Smooth muscle cell (in vitro differentiated cells): Measurements from ENCODE around the gene OLFML2A. TPM values are rescaled to one million over a fixed set of nuclear protein-coding genes. Genes with fewer than 3 reads are reported as not detected.
A peak's percentile ranks its signal among the peaks of the same experiment; 100 is the strongest.

Experiments used
- DNase-seq: peaks from one replicate; lab custom pipeline; 2025; ENCODE audit not compliant: unreplicated experiment; lab: John Stamatoyannopoulos, UW
- H2AFZ ChIP-seq: fragments of 200-600 bp; sonication (generic); 2 replicates; pipeline ENCODE4 v1.6.0; 2016; ENCODE audit warnings: antibody characterized with exemption, low read depth, mild to moderate bottlenecking
- H3F3A ChIP-seq: fragments of 200-600 bp; sonication (generic); 2 replicates; pipeline ENCODE4 v1.6.0; 2017; ENCODE audit warnings: antibody characterized with exemption, low read depth
- H3K27ac ChIP-seq: fragments of 200-600 bp; sonication (generic); 2 replicates; pipeline ENCODE4 v1.5.1; 2016; ENCODE audit warnings: low read depth, mild to moderate bottlenecking
- H3K27me3 ChIP-seq: fragments of 200-600 bp; sonication (generic); 2 replicates; pipeline ENCODE4 v1.6.1; 2016; ENCODE audit warnings: low read depth, mild to moderate bottlenecking
- H3K36me3 ChIP-seq: fragments of 200-600 bp; sonication (generic); 2 replicates; pipeline ENCODE4 v1.5.1; 2016; ENCODE audit warnings: low read depth
- H3K4me1 ChIP-seq: fragments of 200-600 bp; sonication (generic); 2 replicates; pipeline ENCODE4 v1.5.1; 2016; ENCODE audit warnings: low read depth
- H3K4me2 ChIP-seq: fragments of 200-600 bp; sonication (generic); 2 replicates; pipeline ENCODE4 v1.6.0; 2016; ENCODE audit warnings: mild to moderate bottlenecking
- H3K4me3 ChIP-seq: fragments of 200-600 bp; sonication (generic); 2 replicates; pipeline ENCODE4 v1.5.1; 2016; ENCODE audit warnings: mild to moderate bottlenecking
- H3K79me2 ChIP-seq: fragments of 200-600 bp; sonication (generic); 2 replicates; pipeline ENCODE4 v1.6.0; 2016; ENCODE audit warnings: low read depth, mild to moderate bottlenecking
- H3K9ac ChIP-seq: fragments of 200-600 bp; sonication (generic); 2 replicates; pipeline ENCODE4 v1.6.0; 2016; ENCODE audit warnings: low read depth
- H3K9me3 ChIP-seq: fragments of 200-600 bp; sonication (generic); replicated peaks from 2 replicates; pipeline ENCODE4 v1.5.1; 2016; ENCODE audit warnings: low read depth
- H4K20me1 ChIP-seq: fragments of 200-600 bp; sonication (generic); 2 replicates; pipeline ENCODE4 v1.6.0; 2016; ENCODE audit warnings: low read depth
- CTCF ChIP-seq: fragments of 200-600 bp; sonication (generic); IDR thresholded peaks from 2 replicates; pipeline ENCODE4 v1.5.1; 2017; ENCODE audit warnings: borderline replicate concordance, mild to moderate bottlenecking, antibody characterized with exemption; ENCODE audit not compliant: insufficient read depth, poor library complexity, severe bottlenecking
- WGBS: methylation state at CpG from one replicate; pipeline ENCODE4 v1.1.7; 2016; ENCODE audit warnings: low lambda C conversion rate; 5-methylcytosine and 5-hydroxymethylcytosine counted together
- polyA plus RNA-seq: library from polyadenylated mRNA; unstranded; fragments of >200 nt; fragmentation: Nextera tagmentation; extraction: Ambion mirVana; gene quantifications from 2 replicates; pipeline ENCODE4 v1.2.1, GENCODE V29; 2016
- total RNA-seq: library from RNA; depleted of rRNA; stranded (reverse); fragments of >200 nt; gene quantifications from 2 replicates; pipeline ENCODE4 v1.2.3, GENCODE V29; 2014

Gene OLFML2A
- total and polyA plus RNA-seq, 2 experiments from 2014 or later, result 3.5 to 17.0 TPM

GRCh38 chr9:124818431-124819281 lies 41.7 kb downstream of the OLFML2A start:
- Histone ChIP-seq H3K4me3 (no peak overlapping the region), H2AFZ (no peak overlapping the region), H3K4me1 (peaks cover 1% of the 10 kb centered on the region), H3K27ac (peak overlapping the region; percentile 72), H3K4me2 (peak overlapping the region; percentile 49), H3K9ac (peak overlapping the region; percentile 40), H3K36me3 (no peaks in the 10 kb centered on the region), H3K27me3 (no peaks in the 10 kb centered on the region), H4K20me1 (no peaks in the 10 kb centered on the region), H3K79me2 (no peaks in the 10 kb centered on the region), H3F3A (peaks cover 4% of the 10 kb centered on the region), H3K9me3 (no peaks in the 10 kb centered on the region)
- WGBS, result 36% methylated on average over 18 of the region's 18 CpGs
- TF ChIP-seq CTCF, result no peak
- no peak for DNase-seq

GRCh38 chr9:124820698-124821623 lies 44.0 kb downstream of the OLFML2A start:
- Histone ChIP-seq H3K27ac (no peak overlapping the region), H3K9me3 (no peaks in the 10 kb centered on the region), H3K36me3 (no peaks in the 10 kb centered on the region), H2AFZ (no peak overlapping the region), H3K27me3 (no peaks in the 10 kb centered on the region), H3K9ac (no peak overlapping the region), H4K20me1 (no peaks in the 10 kb centered on the region), H3K4me3 (no peak overlapping the region), H3K4me2 (no peak overlapping the region), H3F3A (peaks cover 4% of the 10 kb centered on the region), H3K4me1 (no peaks in the 10 kb centered on the region), H3K79me2 (no peaks in the 10 kb centered on the region)
- TF ChIP-seq CTCF, result no peak
- DNase-seq, result no peak
- WGBS, result 88% methylated on average over 12 of the region's 12 CpGs

GRCh38 chr9:124828489-124829333 lies 51.8 kb downstream of the OLFML2A start:
- H3K27me3 ChIP-seq, result no peaks in the 10 kb centered on the region
- H3F3A ChIP-seq, result peaks cover 2% of the 10 kb centered on the region
- no peaks in the 10 kb centered on the region for H3K4me1 ChIP-seq
- DNase-seq, result no peak
- H3K4me3 ChIP-seq, result no peak overlapping the region
- H3K36me3 ChIP-seq, result no peaks in the 10 kb centered on the region
- WGBS, result 54% methylated on average over 2 of the region's 2 CpGs
- no peaks in the 10 kb centered on the region for H4K20me1 ChIP-seq
- no peak overlapping the region for H3K9ac ChIP-seq
- H3K9me3 ChIP-seq, result no peaks in the 10 kb centered on the region
- TF ChIP-seq CTCF, result no peak
- H3K27ac ChIP-seq, result no peak overlapping the region
- H3K79me2 ChIP-seq, result no peaks in the 10 kb centered on the region
- no peak overlapping the region for H2AFZ ChIP-seq
- no peak overlapping the region for H3K4me2 ChIP-seq
